K562 (cell line): ENCODE measurements around the gene IP6K3. TPM values are rescaled to one million over a fixed set of nuclear protein-coding genes. Genes with fewer than 3 reads are reported as not detected.

Source experiments
- HNRNPLL ChIP-seq: fragments of 200-400 bp; formaldehyde crosslinking; IDR thresholded peaks from 2 replicates; pipeline ENCODE4 v1.6.1; 2017; ENCODE audit warnings: low read length, low read depth, mild to moderate bottlenecking; ENCODE audit not compliant: poor library complexity, severe bottlenecking
- PHB2 ChIP-seq: fragments of 450-650 bp; IDR thresholded peaks from 2 replicates; pipeline ENCODE4 v1.6.1; 2017; ENCODE audit warnings: low read depth
- PTTG1 ChIP-seq: fragments of 450-650 bp; IDR thresholded peaks from 2 replicates; pipeline ENCODE4 v1.6.1; 2016; ENCODE audit warnings: low read depth, mild to moderate bottlenecking, missing genetic modification characterization, missing compliant biosample characterization
- RBM34 ChIP-seq: fragments of 200-400 bp; formaldehyde crosslinking; IDR thresholded peaks from 2 replicates; pipeline ENCODE4 v1.6.1; 2018; ENCODE audit warnings: low read length, borderline replicate concordance; ENCODE audit not compliant: insufficient read depth
- SMAD3 ChIP-seq: fragments of 450-650 bp; formaldehyde crosslinking; conservative IDR thresholded peaks from 2 replicates; pipeline ENCODE4 v1.4.0; 2020; ENCODE audit warnings: mild to moderate bottlenecking
- SP1 ChIP-seq: sonication (generic); formaldehyde crosslinking; IDR thresholded peaks from 2 replicates; pipeline ENCODE4 v1.8.1; 2022; ENCODE audit warnings: mild to moderate bottlenecking, missing genetic modification reagents
- ZNF175 ChIP-seq: fragments of 200-800 bp; sonication (Bioruptor generic); IDR thresholded peaks from 2 replicates; pipeline ENCODE4 v1.6.1; 2016; ENCODE audit warnings: low read depth, mild to moderate bottlenecking, missing genetic modification characterization, missing compliant biosample characterization
- ZNF766 ChIP-seq: fragments of 200-800 bp; sonication (Bioruptor generic); conservative IDR thresholded peaks from 2 replicates; pipeline ENCODE4 v1.6.1; 2016; ENCODE audit warnings: missing genetic modification characterization, missing compliant biosample characterization
- polyA plus RNA-seq, 8 experiments: library from polyadenylated mRNA; depleted of rRNA in 4 of 8; stranded (reverse) in 5 of 8; unstranded in 3 of 8; fragments of >200 nt; fragmentation: Nextera tagmentation in 2 of 8; fragmentation: Illumina TruSeq in 1 of 8; extraction: Ambion mirVana in 2 of 8; extraction: Trizol in 1 of 8; gene quantifications; 2 replicates each; pipeline versions ENCODE4 v1.2.1 to v1.2.3, GENCODE V29; 2011 to 2014; ENCODE audit warnings: inconsistent platforms in 1 of 8, missing spikeins in 1 of 8
- total RNA-seq, 7 experiments: library from RNA; depleted of rRNA in 6 of 7; stranded (reverse); fragments of >200 nt in 6 of 7; fragmentation: Illumina TruSeq in 2 of 7; extraction: Trizol in 2 of 7; gene quantifications; 2 replicates each; pipeline versions ENCODE4 v1.2.1 to v1.2.3, GENCODE V29; 2011 to 2021; ENCODE audit warnings: low replicate concordance in 1 of 7
- TF ChIP-seq, protein P1 (sequence below): sonication (generic); formaldehyde crosslinking; IDR thresholded peaks from 2 replicates; pipeline ENCODE4 v1.8.0; 2022; ENCODE audit warnings: mild to moderate bottlenecking, missing genetic modification reagents
- TF ChIP-seq, protein P2 (sequence below): fragments of 450-650 bp; conservative IDR thresholded peaks from 2 replicates; pipeline ENCODE4 v1.6.1; 2016; ENCODE audit warnings: missing genetic modification characterization, low read depth, mild to moderate bottlenecking, control low read depth, missing compliant biosample characterization
- TF ChIP-seq, protein P3 (sequence below): sonication (generic); IDR thresholded peaks from 2 replicates; pipeline ENCODE4 v1.6.1; 2016
- TF ChIP-seq, protein P4 (sequence below), 2 experiments: fragments of 450-650 bp; IDR thresholded peaks; 2 replicates each; pipeline ENCODE4 v1.6.1; 2016; ENCODE audit warnings: mild to moderate bottlenecking in 2 of 2, borderline replicate concordance in 1 of 2, low read depth in 1 of 2, moderate library complexity in 1 of 2

The IP6K3 gene
- total and polyA plus RNA-seq, 9 of the 15 experiments (the other 6 are each of a cell fraction or from before 2014, with no cell fraction given), result not detected

DNA sequence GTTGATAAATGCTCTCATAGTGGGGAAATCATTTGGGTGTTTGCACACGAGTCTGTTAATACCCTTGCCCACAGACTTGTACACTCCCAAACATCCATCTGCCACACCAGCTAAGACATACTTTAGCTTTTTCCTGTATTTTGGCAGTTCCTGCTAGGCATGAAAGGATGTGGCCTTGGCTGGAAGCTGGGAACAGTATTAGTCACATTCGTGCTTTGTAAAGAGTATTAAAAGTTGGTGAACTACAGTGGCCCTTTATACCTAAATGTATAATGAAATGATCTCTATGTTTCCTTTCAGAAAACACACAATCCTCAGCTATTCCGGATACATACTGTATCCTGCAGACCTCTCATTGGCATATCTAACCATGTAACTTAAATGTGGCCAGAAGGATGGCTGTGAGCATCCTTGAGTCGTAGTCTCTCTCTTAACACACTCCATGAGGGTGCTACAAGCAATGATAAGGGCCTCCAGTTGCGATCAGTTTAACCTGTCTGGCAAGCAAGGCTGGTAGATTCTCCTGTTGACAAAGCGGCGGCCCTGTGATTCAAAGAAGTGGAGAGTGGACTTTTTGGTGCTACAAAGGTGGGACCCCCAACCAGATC is 40.7 kb upstream of the IP6K3 start (continued):
- TF ChIP-seq SMAD3 (CRISPR knock-in tag), result no peak
- TF ChIP-seq, protein P1, sequence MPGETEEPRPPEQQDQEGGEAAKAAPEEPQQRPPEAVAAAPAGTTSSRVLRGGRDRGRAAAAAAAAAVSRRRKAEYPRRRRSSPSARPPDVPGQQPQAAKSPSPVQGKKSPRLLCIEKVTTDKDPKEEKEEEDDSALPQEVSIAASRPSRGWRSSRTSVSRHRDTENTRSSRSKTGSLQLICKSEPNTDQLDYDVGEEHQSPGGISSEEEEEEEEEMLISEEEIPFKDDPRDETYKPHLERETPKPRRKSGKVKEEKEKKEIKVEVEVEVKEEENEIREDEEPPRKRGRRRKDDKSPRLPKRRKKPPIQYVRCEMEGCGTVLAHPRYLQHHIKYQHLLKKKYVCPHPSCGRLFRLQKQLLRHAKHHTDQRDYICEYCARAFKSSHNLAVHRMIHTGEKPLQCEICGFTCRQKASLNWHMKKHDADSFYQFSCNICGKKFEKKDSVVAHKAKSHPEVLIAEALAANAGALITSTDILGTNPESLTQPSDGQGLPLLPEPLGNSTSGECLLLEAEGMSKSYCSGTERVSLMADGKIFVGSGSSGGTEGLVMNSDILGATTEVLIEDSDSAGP, result no peak
- TF ChIP-seq RBM34, result no peak
- TF ChIP-seq PTTG1 (tag), result no peak
- 0 out of 2 replicates have a peak, but pooled peaks have one; percentile 7 for TF ChIP-seq SP1 (CRISPR knock-in tag)
- TF ChIP-seq, protein P2, sequence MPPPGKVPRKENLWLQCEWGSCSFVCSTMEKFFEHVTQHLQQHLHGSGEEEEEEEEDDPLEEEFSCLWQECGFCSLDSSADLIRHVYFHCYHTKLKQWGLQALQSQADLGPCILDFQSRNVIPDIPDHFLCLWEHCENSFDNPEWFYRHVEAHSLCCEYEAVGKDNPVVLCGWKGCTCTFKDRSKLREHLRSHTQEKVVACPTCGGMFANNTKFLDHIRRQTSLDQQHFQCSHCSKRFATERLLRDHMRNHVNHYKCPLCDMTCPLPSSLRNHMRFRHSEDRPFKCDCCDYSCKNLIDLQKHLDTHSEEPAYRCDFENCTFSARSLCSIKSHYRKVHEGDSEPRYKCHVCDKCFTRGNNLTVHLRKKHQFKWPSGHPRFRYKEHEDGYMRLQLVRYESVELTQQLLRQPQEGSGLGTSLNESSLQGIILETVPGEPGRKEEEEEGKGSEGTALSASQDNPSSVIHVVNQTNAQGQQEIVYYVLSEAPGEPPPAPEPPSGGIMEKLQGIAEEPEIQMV (tag), result no peak
- TF ChIP-seq, protein P3, sequence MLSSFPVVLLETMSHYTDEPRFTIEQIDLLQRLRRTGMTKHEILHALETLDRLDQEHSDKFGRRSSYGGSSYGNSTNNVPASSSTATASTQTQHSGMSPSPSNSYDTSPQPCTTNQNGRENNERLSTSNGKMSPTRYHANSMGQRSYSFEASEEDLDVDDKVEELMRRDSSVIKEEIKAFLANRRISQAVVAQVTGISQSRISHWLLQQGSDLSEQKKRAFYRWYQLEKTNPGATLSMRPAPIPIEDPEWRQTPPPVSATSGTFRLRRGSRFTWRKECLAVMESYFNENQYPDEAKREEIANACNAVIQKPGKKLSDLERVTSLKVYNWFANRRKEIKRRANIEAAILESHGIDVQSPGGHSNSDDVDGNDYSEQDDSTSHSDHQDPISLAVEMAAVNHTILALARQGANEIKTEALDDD, result 0 out of 2 replicates have a peak, but pooled peaks have one; percentile 25
- TF ChIP-seq, protein P4, sequence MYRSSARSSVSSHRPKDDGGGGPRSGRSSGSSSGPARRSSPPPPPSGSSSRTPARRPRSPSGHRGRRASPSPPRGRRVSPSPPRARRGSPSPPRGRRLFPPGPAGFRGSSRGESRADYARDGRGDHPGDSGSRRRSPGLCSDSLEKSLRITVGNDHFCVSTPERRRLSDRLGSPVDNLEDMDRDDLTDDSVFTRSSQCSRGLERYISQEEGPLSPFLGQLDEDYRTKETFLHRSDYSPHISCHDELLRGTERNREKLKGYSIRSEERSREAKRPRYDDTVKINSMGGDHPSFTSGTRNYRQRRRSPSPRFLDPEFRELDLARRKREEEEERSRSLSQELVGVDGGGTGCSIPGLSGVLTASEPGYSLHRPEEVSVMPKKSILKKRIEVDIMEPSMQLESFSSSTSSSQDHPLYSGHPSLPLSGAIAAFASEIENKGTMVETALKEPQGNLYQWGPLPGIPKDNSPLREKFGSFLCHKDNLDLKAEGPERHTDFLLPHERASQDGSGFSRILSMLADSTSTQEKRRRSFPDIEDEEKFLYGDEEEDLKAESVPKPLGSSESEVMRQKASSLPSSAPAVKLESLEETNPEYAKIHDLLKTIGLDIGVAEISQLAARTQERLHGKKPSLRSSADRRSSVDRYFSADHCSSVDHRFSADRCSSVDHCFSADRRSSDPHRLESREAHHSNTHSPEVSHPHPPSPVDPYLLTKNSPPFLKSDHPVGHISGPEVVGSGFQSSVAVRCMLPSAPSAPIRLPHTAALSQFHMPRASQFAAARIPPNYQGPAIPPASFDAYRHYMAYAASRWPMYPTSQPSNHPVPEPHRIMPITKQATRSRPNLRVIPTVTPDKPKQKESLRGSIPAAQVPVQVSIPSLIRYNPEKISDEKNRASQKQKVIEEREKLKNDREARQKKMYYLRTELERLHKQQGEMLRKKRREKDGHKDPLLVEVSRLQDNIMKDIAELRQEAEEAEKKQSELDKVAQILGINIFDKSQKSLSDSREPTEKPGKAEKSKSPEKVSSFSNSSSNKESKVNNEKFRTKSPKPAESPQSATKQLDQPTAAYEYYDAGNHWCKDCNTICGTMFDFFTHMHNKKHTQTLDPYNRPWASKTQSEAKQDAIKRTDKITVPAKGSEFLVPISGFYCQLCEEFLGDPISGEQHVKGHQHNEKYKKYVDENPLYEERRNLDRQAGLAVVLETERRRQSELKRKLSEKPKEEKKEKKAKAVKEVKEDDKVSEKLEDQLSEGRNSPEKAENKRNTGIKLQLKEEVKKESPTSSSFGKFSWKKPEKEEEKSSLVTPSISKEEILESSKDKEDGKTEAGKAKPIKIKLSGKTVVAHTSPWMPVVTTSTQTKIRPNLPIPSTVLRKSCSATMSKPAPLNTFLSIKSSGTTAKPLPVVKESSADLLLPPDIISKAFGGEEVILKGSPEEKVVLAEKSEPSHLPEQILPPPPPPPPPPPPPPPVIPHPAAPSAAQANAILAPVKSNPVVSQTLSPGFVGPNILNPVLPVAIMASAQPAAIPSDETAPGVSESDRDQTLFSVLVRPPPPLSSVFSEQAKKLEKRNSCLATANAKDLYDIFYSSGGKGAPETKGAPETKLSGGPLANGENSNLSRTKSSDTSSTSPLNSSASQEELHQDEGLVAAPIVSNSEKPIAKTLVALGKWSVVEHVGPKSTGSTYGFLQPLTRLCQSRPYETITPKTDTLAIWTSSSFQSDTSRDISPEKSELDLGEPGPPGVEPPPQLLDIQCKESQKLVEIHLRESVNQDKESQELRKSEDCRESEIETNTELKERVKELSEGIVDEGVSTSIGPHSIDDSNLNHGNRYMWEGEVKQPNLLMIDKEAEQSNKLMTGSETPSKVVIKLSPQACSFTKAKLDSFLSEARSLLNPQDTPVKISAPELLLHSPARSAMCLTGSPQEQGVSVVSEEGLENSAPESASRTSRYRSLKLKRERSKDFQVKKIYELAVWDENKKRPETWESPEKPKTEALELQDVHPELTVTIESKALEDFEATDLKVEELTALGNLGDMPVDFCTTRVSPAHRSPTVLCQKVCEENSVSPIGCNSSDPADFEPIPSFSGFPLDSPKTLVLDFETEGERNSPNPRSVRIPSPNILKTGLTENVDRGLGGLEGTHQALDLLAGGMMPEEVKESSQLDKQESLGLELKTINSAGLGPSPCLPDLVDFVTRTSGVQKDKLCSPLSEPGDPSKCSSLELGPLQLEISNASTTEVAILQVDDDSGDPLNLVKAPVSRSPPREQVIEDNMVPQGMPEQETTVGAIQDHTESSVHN (IDR thresholded peaks at IDR 0.05; ENCODE audit: borderline replicate concordance in 1 of 2, low read depth in 1 of 2), result no peak
- no peak for TF ChIP-seq HNRNPLL
- TF ChIP-seq ZNF766 (CRISPR knock-in tag), result no peak
- TF ChIP-seq ZNF175 (CRISPR knock-in tag), result no peak
- TF ChIP-seq PHB2, result no peak
